HG03342 (cell line): ENCODE data around the gene TRDN.
"Not testable (repeated sequence)": the region's sequence is repeated elsewhere in the genome, so short reads cannot be mapped to it uniquely, and the experiment has no call there.

Source experiments
- ATAC-seq: cut with Tn5 transposase; IDR thresholded peaks from one replicate; pipeline ENCODE4 v1.9.1; 2021; ENCODE audit warnings: mild to moderate bottlenecking, moderate library complexity; ENCODE audit not compliant: unreplicated experiment

TRDN gene

DNA sequence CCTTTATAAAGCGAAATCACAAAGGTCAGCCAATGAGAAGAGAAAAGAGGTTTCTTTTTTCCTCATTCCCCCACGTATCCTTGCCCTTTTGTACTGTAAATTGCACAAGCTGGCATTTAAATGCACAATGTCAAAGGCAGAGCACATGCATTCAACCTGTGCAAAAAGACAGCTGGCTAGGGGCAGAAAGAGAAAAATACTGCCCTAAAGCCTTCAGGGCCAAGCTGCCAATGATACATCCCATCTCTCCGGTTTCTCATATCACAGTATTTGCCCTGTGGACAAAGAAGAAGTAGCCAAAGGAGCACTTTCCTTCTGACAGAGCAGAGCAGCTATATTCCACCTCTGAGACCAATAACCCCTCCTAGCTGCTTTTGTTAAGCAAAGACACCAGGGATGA is 219.2 kb downstream of the TRDN start:
- ATAC-seq = no peak

DNA sequence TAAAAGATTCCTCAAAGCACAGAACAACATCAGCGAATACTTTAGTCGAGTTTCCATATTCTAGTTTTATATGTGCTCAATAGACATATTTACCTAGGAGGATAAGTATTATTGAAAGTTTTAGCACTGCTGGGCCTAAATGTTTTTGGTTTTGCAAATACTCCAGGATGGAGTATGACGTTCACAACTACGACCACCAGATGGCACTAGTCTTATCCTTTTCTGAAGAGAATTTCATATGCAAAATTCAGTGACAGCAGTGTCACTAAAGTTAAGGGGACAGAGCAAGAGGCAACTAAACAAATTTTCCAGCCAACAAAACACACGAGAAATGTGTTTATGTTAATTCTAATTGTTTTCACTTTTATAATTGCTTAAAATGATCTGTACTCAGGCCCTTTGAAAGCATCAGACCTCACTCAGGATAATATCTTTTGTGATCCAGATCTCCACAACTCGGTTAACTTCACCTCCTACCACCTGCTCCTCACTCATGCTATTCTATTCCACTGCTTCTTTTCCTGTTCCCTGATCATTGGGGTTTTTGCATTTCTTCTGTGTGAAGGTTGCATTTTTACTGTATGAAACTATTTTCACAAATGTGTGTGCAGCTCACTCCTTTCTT is 220.8 kb downstream of the TRDN start:
- ATAC-seq = peak; percentile 95

DNA sequence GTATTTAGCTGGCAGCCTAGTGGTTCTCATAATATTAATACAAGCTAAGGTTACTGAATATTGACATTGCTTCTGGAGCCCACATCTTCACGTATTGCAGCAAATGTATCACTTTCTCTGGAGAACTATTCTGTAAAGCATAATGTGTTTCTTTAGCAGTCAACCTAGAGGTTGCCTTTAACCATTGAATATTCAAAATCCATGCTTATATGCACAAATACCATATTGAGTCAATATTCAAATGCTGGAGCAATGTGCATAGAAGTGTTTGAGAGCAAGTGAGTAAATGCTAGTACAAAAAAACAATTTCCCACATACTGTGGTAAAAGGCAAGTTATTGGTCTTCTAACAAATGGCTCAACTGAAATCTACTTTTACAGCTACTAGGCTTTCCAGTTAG is 231.8 kb downstream of the TRDN start:
- no peak for ATAC-seq

DNA sequence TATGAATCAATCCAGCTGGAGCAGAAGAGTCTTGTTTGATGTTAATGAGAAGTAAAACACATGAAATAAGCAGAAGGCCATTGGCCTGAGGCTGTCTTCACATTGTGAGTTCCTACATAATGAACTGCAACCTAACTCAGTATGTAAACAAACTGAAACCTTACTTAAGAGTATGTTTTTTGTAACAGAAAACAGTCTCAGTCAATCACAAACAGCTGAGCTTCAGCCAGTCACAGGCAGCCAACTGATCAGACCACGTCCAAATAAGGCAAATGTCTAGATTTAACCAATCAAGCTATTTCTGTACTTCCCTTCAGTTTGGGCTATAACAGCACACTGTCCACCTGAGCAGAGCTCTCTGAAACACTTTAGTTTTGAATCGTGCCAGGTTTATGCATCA is 234.7 kb downstream of the TRDN start:
- ATAC-seq = peak; percentile 93

DNA sequence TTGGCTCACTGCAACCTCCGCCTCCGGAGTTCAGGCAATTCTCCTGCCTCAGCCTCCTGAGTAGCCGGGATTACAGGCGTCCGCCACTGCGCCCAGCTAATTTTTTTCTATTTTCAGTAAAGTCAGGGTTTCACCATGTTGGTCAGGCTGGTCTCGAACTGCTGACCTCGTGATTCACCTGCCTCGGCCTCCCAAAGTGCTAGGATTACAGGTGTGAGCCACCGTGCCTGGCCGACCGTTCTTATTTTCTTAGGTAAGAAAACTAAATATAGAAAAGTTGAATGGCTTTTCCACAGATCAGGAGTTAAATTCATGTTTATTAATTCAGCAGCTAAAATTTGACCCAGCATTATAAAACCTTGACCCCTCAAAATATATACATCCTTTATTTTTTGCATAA is 238.7 kb downstream of the TRDN start:
- no peak for ATAC-seq

DNA sequence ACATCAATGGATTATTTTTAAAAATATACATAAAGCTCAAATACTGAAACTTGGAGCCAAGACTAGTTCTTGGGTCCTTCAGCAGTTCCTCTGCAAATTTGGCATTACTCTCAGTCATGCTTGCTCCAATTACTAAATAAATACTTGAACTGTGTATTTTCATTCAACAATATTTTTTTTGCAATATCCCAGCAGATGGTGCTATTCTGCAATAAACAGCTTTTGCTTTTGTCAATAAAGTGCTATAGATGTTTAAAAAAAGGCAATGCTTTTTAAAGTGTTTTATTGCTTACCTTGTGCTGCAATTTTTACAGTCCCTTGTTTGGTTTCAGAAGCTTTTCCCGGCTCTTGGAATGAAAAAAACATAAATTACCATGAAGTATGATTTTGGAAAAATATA is 243.4 kb downstream of the TRDN start:
- no peak for ATAC-seq

DNA sequence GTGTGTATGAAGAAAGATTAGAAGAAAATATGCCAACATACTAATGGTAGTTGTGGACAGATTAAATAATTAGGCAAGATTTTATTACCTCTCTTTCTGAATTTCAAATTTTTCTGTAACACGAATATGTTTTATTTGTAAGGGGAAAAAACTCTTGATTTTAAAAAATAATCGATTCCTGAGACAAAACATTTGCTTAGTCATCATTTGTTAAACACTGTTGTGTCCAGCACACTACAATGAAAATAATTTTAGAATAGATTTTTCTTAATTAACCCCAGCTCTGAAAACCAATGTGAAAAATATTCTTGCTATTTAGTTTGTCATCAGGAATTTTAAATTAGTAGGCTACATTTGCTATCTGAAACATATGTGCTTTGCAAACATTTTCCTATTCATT is 253.0 kb downstream of the TRDN start:
- ATAC-seq = no peak

DNA sequence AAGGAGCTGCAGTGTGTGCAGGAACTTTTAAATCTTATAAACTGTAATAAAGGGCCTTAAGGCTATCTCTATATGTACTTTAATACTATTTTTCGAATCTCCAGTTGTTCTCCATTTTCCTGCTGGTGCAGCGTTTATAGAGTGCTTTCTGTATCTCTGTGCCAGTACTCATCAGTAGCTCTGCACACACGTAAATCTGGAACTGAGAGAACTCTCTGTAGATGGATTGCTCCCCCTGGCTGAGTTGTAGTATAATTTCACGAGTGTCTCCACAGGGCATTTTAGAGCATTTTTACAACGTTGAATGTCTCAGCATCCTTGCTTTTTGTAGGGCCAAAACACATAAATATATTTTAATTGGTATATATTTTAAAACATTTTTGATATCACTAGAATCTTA is 256.5 kb downstream of the TRDN start:
- no peak for ATAC-seq

DNA sequence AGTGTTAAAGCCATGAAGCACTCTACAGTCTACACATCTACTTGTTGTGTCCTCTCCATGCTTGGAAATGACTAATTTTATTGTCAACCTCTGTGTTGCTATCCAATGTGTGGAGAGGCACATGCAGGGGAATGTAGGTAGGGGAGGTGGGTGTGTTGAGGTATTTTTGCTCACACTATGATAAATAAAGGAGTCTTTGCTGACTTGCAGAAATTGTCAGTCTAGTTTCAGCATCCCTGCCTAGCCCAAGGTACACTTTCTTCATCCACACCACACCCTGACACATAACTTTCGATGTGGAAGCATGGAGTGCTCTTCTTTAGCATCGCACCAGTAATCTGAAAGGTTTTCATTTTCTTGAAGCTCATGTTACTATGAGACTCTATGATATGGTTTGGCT is 264.0 kb downstream of the TRDN start:
- ATAC-seq = no peak

DNA sequence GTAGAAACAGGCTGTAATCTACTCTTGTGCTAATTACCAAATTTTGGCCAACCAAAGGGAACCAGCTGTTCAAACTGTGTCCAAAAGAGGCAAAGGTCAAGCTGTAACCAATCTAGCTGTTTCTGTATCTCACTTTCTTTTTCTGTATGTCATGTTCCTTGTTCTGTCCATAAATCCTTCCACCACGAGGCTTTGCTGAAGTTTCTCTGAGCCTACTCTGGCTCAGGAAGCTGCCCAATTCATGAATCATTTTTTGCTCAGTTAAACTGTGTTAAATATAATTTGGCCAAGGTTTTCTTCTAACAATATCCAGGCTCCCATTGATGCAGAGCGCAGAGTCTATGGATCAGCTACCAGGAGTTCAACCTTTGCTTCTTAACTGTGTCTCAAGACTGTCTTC is 272.8 kb downstream of the TRDN start:
- no peak for ATAC-seq

DNA sequence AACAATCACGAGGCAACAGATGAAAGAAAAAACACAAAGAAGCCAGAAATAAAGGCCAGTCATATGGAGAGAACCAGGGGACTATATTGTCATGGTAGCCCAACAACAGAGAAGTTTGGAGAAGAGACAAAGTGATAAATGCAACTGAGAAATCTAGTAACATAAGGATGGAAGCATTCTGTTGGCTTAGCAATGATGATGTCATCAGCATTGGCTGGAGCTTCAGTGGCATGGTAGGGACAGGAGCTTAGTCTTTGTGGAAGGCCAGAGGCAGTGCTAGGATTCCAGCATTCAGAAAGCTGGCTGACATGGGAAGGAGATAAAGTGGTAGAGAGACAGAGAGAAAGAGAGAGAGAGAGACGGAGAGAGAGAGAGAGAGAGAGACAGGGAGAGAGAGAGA is 276.4 kb downstream of the TRDN start:
- ATAC-seq = no peak

DNA sequence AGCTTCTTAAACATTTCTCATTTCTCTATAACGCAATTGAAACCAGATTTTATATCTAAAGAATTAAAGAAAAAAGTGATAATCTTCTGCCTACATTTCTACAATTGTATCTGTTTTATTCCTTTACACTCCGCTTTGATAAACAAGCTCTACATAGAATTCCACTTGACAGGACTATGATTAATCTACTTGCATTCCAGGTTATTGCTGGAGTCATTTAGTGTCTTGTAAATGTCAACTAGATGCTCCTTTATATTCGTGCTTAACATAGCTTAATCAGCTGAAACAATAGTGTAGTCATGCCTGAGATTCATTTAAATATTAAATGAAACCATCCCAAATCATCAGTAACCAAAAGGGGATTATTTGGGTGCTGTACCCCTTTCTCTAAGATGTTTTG is 284.0 kb downstream of the TRDN start:
- no peak for ATAC-seq

DNA sequence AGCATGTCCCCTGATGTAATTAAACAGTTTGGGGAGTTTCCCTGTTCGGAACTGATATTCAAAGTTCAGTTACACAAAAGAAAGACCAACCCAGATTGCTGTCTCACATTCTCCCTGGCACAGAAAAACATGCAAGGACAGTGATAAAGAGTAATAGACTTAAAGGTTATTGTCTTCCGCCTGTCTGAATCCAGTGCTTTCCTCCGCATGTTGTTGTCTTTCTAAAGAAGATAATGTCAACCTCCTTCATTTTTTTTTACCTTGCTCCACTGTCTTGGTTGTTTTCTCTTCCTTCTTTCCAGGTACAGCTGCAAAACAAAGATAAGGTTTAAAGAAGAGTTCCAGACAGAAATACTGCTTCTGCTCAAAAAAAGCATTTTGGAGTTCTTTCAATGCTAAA is 284.5 kb downstream of the TRDN start:
- ATAC-seq = no peak

DNA sequence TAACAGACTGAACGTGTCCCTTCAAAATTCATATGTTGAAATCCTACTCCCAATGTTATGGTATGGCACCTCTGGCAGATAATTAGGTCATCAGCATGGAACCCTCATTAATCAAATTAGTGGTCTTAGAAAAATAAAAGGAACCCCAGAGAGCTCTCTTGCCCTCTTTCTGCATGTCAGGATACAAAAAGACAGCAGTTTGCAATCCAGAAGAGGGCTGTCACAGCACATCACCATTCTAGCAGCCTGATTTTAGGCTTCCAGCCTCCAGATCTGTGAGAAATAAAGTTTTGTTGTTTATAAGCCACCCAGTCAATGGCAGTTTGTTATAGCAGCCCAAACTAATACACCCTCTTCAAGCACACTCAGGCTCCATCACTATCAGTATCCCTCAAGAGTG is 292.9 kb downstream of the TRDN start:
- no peak for ATAC-seq

DNA sequence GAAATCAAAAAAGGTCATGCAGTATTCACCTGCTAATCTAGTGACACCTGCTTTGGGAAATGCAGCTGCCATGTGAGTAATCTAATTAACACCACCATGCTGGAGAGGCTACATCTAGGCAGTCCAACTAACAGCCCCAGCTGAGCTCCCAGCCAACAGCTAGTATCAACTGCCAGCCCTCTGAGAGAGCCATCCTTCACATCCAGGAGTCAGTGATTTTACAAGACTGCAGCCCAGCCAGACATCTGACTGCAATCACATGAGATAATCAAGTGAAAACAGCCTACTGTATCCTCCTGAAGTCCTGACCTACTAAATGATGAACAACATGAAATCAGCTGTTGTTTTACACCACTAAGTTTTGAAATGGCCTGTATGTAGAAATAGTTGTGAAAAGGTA is 298.4 kb downstream of the TRDN start:
- no peak for ATAC-seq

DNA sequence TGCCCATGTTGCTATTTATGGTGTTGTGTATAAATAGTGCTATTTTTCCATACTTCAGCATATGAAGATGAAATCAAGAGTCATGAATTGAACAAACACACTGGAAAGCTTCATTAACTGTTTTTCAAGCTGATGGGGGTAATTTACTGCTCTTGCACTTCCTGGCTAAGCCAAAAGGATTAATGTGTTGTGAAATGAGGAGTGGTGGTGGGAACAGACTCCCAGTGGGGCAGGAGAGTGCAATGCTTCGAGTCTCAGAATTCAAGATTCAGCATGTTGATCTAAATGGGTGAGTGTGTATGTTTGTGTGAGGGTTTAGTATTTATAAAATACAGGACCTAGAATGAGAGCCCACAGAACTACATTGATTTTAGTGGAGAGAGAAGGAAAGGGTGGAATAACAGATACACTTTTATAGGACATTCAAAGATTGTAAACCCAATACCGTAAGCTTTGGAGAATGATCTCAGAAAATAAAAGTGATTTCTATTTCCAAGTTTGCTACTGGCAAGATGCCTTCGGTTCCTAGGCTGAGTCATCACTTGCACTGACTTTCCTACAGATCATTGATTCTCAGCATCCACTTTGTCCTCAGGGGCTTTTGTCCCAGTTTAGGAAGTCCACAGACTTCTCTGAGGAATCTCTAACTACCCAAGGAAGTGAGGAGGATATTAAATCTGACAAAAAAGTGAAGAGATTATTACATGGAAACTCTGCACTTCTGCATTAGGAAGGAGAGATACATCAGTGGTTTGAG is 303.6 kb downstream of the TRDN start:
- no peak for ATAC-seq

DNA sequence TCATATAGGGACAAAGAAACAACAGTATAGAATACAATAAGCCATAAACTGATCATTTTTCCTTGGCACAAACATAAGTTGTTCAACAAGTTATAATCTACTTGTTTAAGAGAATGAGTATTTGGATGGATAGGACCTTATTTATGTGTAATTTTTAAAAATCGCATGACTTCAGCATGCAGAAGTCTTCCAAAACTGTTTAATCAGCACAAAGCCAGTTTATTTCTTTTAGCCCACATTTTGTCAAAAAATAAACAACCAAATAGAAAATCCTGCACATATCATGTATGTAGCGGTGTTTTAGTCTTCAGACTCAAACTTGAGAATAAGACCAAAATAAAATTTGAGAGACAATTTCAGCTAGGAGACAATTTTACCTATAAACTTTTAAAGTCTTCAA is 304.7 kb downstream of the TRDN start:
- no peak for ATAC-seq

DNA sequence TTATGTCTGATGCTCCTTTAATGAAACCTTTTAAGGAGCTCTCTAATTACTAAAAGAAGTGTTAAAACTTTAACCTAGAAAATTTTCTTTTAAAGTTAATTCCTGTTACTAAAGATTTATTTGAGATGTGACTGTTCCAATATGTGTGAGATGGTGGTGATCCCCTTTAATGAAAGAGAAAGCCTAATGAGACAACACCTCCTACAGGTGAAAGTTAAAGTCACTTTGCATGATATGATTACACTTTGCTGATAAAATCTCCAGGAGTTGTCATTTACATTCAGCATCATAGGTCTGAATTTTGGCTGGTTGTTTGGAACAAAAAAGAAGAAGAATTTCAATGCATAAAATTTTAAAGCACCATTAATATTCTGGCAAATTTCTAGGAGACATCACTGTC is 307.4 kb downstream of the TRDN start:
- no peak for ATAC-seq

DNA sequence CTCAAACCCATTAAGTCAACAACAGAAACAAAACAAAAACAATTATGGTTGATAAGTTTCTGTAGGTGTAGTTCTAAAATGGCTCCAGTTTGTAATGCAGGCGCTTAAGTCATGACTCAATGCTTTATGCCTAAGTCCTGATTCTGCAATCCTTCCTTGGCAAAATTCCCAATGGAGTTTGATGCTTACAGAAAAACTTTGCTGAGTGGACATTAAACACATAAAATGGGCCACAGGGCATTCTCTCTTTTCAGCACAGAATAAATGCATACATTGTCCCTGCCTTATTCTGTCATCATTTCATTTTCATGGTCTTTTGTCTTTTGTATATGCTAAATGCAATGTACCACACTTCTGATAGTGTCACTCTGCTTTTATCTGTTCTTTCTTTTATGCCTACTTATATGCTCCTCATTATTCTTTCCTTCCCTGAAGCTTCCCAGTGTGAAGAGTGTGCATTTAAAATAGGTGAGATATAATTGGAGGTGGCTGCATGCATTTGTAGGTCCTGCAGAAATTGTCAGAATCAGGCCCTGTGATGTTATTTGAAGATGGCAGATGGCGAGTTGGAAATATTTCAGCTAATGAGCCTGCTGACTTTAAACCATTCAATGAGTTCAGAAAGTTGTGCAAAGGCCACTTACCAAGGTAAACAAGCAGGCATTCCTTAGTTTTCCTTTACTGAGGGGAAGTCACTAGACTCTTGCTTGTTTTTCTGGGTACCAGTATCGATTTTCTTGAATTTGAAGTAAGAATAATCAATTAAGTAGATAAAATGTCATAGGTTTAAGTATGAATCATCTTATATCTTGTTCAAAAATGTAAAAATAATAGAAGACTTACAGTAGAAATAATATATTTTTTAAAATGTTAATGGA is 313.1 kb downstream of the TRDN start:
- no peak for ATAC-seq

DNA sequence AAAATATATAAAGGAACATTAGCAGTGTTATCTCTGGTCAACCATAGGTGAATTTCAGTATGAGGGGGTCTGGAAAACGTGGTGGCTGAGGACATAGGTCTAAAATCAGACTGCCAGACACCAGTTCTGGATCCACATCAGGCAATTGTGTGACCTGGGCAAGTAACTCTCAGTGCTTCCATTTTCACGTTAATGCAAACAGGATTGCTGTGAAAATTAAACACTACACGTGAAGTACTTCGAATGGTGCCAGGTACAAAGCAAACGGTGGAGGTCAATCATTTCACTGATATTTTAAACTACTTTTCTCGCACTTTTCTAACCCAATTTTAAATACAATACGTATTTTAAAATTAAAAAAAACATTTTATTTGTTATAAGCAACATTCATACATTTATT is 315.7 kb downstream of the TRDN start:
- no peak for ATAC-seq

DNA sequence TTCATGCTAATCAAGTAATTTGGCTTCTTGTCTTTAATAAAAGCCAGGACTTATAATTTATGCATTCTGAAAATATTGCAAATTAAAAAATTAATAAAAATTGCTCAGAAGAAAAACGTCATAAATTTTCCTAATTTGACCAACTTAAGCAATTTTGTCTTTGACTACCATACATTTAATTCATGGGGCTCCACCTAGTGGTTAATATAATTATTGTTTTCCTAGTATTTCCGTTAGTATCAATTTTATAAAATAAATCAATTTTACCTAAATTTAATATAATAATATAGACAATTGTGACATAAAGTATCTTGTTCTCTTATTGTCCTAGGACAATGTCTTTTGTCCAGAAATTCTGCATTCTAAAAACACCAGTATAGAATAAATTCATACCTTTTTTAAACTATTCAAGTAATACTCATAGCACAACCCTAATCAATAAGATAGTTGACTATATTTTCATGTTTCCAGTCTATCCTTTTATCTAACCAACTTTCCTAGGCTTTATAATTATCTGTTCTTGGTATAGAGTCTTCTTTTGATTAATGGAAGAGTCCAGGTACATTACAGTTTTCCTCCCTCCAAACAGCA is 319.9 kb downstream of the TRDN start:
- ATAC-seq = peak; percentile 46

DNA sequence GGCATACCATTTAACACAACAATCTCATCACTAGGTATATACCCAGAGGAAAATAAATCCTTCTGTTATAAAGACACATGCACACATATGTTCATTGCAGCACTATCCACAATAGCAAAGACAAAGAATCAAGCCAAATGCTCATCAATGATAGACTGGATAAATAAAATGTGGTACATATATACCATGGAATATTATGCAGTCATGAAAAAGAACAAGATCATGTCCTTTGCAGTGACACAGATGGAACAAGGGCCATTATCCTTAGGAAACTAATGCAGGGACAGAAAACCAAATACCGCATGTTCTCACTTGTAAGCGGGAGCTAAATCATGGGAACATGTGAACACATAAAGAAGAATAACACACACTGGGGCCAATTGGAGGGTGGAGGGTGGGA is 322.3 kb downstream of the TRDN start:
- ATAC-seq = not testable (repeated sequence)
